Urothelium cell line (cell line): ENCODE results near the gene FBXO40.

Source experiments
- DNase-seq: peaks from one replicate; pipeline ENCODE4 v3.0.0; 2011; ENCODE audit warnings: low spot score, mixed read lengths
- FAIRE-seq: peaks from 2 replicates; lab custom pipeline; 2011; peaks lifted over from hg19 to GRCh38; lab: Jason Lieb, UNC

FBXO40 gene

DNA sequence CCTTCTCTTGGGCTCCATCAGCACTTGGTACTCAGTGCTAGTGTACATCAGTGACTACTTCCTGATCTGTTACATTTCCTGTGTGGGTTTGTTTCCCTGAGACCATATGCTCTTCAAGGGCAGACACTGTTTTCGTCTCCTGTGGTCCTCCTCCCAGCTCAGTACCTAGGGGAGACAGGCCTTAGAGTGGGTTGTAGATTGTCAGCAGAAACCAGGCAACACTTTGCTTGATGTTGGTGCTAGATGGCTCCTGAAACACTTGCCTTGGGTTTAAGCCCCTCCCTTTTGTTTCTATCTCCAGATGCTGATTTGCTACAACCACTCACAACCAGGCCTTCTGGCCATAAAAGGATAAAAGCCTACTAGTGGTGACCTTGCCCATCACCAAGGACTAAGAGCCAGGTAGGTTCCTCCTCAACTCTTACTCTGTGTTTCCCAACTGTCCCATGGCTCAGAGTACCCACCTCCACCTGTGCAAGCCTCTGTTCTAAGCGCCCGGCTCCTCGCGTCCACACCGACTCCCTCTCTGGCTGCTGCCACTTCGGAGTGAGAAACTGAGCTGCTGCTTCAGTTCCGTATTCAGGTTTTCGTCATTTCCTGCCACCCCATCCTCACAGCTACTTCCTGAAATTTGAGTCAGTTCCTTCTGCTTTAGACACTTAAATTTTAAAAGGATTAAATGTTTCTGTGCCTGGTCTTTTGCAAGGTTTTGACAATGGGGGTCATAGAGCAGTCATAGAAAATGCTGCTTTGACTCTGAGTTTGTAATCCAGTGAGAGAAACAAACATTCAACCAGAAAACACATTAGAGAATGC, 67.4 kb downstream of the FBXO40 start, which contains the start of gene HCLS1:
Gene HCLS1, minus strand, starts transcription at position 548 of the 816 bp plus-strand sequence. CDS start 2,556 bp downstream, outside the sequence.
- FAIRE-seq: peak; percentile 52

DNA sequence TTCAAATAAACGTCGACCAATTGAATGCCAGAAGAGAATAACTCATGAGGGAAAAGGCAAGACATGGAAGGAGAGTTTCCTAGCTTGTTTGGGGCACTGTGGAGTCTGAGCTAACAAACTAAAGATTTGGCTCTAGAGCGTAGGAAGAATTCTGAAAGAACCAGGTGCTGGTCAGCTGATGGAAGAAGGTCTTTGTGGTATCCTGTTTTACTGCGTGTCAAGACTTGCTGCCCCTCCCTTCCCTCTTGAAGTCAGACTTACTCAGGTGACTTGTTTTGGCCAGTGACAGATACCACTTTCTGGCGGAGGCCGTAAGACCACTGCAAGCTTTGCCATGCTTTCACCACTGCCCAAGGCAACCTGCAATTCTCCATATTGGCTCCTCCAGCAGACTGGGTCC, 68.2 kb downstream of the FBXO40 start:
- DNase-seq (no peak), FAIRE-seq (peak; percentile 20)

More for the DNA sequence above, 67.4 kb downstream of the FBXO40 start, which contains the start of gene HCLS1:
- no peak for DNase-seq

DNA sequence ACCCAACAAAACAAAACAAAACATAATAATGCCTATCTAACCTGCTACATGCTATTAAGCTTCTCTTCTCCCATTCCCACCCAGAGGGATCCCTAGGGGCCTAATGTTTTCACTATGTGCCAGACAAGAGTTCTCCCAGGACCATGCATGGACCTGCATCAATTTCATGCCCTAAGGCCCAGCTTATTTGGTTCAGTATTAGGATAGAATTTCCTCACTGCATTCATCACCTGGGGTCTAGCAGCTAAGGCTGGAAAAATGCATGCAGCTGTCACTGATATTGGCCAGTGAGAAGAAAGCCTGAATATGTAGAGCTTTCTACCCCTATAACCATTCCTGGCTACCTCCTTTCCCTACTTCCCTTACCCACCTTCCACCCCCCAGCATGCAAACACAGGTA, 69.6 kb downstream of the FBXO40 start:
- FAIRE-seq (no peak), DNase-seq (no peak)

DNA sequence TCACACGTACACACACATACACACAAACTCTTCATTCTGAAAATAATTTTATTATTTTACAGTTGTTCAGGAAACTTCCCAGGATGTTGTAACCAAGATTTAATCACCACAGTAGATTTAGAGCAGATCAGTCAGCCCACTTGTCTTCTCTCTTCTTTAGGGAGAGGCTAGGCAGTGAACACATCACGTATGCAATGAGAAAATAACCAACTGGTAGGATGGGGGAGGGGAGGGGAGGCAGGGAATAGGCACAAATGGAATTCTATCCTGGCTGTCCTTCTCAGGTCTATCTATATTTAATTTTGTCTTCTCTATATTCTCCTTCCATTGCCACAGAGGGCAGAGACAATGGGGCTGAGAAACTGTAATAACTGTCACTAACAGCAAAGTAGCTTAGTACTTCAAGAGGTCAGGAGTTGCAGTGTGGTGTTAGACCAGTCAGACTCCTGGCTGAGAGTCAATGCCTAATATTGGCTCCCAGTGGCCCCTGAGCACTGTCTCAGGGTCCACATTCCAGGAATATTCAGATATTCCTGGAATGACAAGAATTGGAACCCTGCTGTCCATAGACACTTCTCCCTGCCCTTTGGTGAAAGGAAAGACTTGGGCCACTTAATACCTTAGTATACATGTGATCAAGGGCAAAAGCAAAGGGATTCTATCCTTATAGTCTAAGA, 70.1 kb downstream of the FBXO40 start:
- no peak for FAIRE-seq

DNA sequence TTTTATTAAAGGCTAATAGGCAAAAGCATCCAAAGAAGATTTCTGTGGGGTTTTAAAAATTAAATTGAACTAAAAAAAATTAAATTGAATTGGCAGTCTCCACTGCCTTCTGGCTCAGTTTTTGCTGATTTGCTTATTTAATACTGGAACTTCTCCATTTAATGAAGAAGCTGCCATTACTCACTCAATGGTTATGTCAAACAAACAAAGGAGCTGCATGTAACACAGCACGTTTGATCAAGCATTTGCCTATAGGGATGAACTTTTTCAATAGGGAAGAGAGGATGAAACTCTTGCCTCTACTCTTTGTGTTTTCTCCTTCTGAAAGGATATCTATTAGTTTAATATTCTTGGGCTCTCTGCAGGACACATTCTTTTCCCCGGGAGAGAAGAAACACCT, 72.3 kb downstream of the FBXO40 start:
- no peak for FAIRE-seq
- no peak for DNase-seq

More for the DNA sequence above, 70.1 kb downstream of the FBXO40 start:
- DNase-seq: no peak

DNA sequence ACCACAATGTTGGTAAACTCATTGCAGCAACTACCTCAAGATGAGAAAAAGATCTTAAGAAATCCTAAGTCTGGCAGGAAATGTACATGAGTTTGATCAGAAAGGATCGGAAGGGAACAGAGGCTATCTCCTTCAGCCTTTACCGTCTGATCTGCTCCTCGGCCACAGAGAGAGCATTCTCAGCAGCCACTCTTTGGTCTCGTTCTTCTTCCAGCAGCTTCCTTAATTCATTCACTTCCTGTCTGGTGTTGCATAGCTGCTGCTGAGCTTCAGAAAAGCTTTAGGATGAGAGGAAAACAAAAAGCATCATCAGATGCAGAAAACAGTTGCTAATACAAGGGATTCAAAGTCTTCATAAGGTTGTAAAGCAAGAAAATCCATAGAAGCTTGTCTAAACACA, 74.2 kb downstream of the FBXO40 start:
- FAIRE-seq (no peak), DNase-seq (no peak)

DNA sequence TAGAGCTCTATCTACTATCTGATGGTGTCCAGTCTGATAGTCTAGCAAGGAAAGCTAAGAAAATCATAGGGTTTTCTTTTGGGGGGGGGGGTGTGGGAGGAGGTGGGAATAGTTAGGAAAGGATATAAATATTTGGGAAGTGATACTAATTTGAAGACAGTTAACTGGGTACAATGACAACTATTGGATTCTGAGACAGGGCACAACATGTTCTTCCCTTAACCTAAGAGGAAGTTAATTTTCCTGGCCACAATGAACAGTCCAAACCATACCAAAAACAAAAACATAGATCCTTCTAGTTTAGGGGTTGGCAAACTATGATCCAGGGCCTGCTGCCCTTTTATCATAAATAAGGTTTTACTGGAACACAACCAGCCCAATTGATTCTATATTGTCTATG, 77.5 kb downstream of the FBXO40 start:
- DNase-seq (no peak), FAIRE-seq (no peak)

DNA sequence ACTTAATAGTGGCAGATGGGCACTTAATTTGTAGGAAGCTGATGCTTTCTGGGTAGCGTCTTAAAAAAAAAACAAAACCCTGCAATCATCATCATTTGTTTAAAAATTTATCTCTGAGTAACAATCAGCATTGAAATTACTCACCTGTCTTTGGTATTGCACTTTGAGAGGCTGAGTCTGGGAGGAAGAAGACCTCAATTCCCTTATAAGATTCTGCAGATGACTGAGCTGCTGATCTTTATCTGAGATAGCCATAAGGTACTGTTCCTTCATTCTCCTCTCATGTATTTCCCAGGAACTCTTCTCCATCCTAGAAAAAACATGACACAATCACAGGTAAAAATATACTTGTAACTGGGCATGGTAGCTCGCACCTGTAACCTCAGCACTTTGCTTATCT, 84.0 kb downstream of the FBXO40 start:
- DNase-seq (no peak), FAIRE-seq (no peak)
